GM06990 (cell line): ENCODE results near the gene KIF26B.
"Not testable (repeated sequence)": the region's sequence is repeated elsewhere in the genome, so short reads cannot be mapped to it uniquely, and the experiment has no call there.

ENCODE experiments used
- DNase-seq: peaks from one replicate; pipeline ENCODE4 v3.0.0-alpha.2; 2011; ENCODE audit not compliant: insufficient read length; ENCODE audit errors: extremely low read depth
- H3K27me3 ChIP-seq: replicated peaks from 2 replicates; pipeline ENCODE4 v1.6.0; 2011; ENCODE audit warnings: low read length; ENCODE audit not compliant: control insufficient read depth, insufficient read depth
- H3K36me3 ChIP-seq: 2 replicates; pipeline ENCODE4 v1.5.1; 2011; ENCODE audit warnings: low read length; ENCODE audit not compliant: control insufficient read depth, insufficient read depth
- H3K4me3 ChIP-seq: replicated peaks from 2 replicates; pipeline ENCODE4 v1.5.1; 2011; ENCODE audit warnings: low read depth, mild to moderate bottlenecking, control low read depth, low read length
- CTCF ChIP-seq: IDR thresholded peaks from 2 replicates; pipeline ENCODE4 v1.5.1; 2011; ENCODE audit warnings: low read length, control low read depth, mild to moderate bottlenecking, inconsistent platforms; ENCODE audit not compliant: insufficient read depth, poor library complexity, severe bottlenecking

KIF26B gene

DNA sequence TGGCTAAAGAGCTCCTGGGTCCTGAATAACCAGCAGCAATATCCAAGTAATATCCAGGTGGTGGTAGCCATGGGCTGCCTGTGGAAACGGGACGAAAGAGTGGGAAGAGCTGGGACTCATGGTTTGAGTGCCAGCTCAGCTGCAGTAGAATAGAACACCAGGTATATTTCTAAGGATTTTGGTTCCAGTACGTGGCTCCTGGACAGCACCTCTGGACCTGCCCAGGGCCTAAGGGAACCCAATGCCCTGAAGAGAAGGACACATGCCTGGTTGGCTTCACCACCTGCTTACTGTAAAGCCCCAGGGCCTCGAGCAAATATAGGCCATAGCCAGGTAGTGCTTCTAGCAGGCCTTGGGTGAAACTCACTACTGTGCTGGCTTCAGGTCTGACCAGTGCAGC, 566.7 kb downstream of the KIF26B start:
- no peak for DNase-seq
- H3K27me3 ChIP-seq, result no peaks in the 10 kb centered on the region
- TF ChIP-seq CTCF, result no peak
- no peak overlapping the region for H3K4me3 ChIP-seq
- no peaks in the 10 kb centered on the region for H3K36me3 ChIP-seq

GRCh38 chr1:245728035-245728434, 573.2 kb downstream of the KIF26B start:
- H3K36me3 ChIP-seq, H3K4me3 ChIP-seq, H3K27me3 ChIP-seq, DNase-seq: not testable (repeated sequence)

DNA sequence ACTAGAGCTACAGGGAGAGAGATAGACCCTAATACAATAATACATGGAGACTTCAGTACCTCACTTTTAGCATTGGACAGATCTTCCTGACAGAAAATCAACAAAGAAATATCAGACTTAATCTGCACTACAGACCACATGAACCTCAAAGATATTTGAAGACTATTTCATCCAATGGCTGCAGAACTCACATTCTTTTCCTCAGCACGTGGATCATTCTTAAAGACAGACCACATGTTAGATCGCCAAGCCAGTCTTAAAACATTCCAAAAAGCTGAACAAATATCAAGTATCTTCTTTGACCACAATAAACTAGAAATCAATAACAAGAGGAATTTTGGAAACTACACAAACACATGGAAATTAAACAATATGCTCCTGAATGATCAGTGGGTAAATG, 576.0 kb downstream of the KIF26B start:
- Histone ChIP-seq H3K4me3 (no peak overlapping the region), H3K36me3 (no peaks in the 10 kb centered on the region), H3K27me3 (no peaks in the 10 kb centered on the region)
- no peak for DNase-seq
- TF ChIP-seq CTCF, result no peak

DNA sequence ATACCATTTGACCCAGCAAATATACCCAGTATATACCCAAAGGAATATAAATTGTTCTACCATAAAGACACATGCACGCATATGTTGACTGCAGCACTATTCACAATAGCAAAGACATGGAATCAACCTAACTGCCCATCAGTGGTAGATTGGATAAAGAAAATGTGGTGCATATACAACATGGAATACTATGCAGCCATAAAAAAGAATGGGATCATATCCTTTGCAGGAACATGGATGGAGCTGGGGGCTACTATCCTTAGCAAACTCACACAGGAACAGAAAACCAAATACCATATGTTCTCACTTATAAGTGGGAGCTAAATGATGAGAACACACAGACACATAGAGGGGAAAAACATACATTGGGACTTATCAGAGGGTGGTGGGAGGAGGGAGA, 585.6 kb downstream of the KIF26B start:
- not testable (repeated sequence) for H3K4me3 ChIP-seq, DNase-seq, H3K36me3 ChIP-seq, H3K27me3 ChIP-seq

DNA sequence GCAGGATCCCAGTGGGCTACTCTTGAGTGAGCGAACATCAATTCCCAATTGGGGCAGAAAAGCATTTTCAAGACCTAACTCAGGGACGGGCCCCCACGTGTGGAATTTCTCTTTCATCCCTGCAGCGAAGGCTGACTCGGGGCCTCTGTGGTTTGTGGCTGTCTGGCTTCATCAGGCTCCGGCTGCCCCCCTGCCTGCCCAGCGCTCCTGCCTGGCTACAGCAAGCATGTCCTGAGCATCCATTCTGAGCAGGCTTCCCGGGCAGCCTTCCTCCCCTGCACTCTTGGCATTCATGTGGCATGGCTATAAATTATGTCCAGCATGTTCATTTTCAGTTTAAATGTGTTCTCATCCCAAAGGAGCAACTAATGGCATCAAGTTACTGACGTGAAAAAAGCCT, 588.1 kb downstream of the KIF26B start:
- H3K4me3 ChIP-seq, result no peak overlapping the region
- H3K36me3 ChIP-seq, result no peaks in the 10 kb centered on the region
- no peak for DNase-seq
- H3K27me3 ChIP-seq, result no peaks in the 10 kb centered on the region
- no peak for TF ChIP-seq CTCF

- Histone ChIP-seq H3K36me3 (no peaks in the 10 kb centered on the region), H3K4me3 (no peak overlapping the region), H3K27me3 (no peaks in the 10 kb centered on the region)
- TF ChIP-seq CTCF, result no peak
- DNase-seq, result no peak
These were observed 593.5 kb downstream of the KIF26B start for GRCh38 chr1:245748240-245748639.

DNA sequence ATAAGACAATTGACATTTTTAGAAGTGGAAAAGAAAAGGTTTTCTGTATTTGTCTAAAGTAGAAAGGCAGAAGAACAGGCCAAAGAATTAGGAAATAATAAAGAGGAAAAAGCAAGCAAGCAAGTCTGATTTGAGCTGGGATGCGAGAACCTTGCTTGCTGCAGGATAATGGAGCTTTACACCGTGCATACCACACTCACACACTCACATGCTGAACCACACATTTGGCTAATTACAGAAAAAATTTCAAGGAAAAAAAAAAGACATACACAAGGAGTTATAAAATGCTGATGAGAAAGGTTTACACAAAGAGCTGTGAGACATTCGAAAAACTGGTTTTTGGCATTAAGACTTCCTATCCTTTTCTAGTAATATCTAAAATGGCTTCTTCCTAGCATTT, 593.9 kb downstream of the KIF26B start:
- Histone ChIP-seq H3K36me3 (no peaks in the 10 kb centered on the region), H3K27me3 (no peaks in the 10 kb centered on the region), H3K4me3 (no peak overlapping the region)
- TF ChIP-seq CTCF, result no peak
- no peak for DNase-seq
